ENCODE measurements around the gene SUSD1. TPM values are rescaled to one million over a fixed set of nuclear protein-coding genes. Genes with fewer than 3 reads are reported as not detected.

The SUSD1 gene
- total RNA-seq, 1 experiment from 2014 or later: 15.3 TPM

- Histone ChIP-seq H3K9me3 (ENCODE audit: control insufficient read depth, insufficient read depth, low read depth, low read length) (no peaks in the 10 kb centered on the region), H3K36me3 (ENCODE audit: control insufficient read depth, insufficient read depth, low read length) (no peaks in the 10 kb centered on the region), H3K27ac (ENCODE audit: low read length) (peak overlapping the region; percentile 99; the same call in 1 of the 2 replicates), H3K27me3 (ENCODE audit: control insufficient read depth, insufficient read depth, low read length) (no peaks in the 10 kb centered on the region), H3K4me1 (ENCODE audit: control insufficient read depth, insufficient read depth, low read length) (peaks cover 28% of the 10 kb centered on the region), H3K4me3 (ENCODE audit: low read depth in 2 of 2, low read length in 2 of 2) (no peak overlapping the region)
- ATAC-seq (no peak), DNase-seq (ENCODE audit: low read depth, low spot score) (no peak)
- no peak for TF ChIP-seq TCF7L2 (IDR thresholded peaks at IDR 0.05; ENCODE audit: low read depth, low read length)
- TF ChIP-seq POLR2AphosphoS5 (IDR thresholded peaks at IDR 0.05; ENCODE audit: low read depth, low read length): no peak
- CTCF ChIA-PET: no interaction called here
- intact Hi-C loops (cut with micrococcal nuclease; ENCODE audit: unreplicated experiment): no loop called here
- in situ Hi-C loops (cut with HindIII; ENCODE audit: low pct_unique_long_range_greater_than_20kb, low sequenced_read_pairs): no loop called here
- POLR2A ChIA-PET: no interaction called here
- BruUV-seq (replicated peaks): no TSS peak
Observed at GRCh38 chr9:112015736-112016135, 159.4 kb downstream of the SUSD1 start.

GRCh38 chr9:112015149-112015548, 159.9 kb downstream of the SUSD1 start:
- peaks cover 26% of the 10 kb centered on the region for H3K4me1 ChIP-seq (ENCODE audit: control insufficient read depth, insufficient read depth, low read length)
- BruUV-seq (replicated peaks): no TSS peak
- intact Hi-C loops (cut with micrococcal nuclease; ENCODE audit: unreplicated experiment) (no loop called here), in situ Hi-C loops (cut with HindIII; ENCODE audit: low pct_unique_long_range_greater_than_20kb, low sequenced_read_pairs) (no loop called here)
- no peaks in the 10 kb centered on the region; the same call in 1 of the 2 replicates for H3K9me3 ChIP-seq (ENCODE audit: control insufficient read depth, insufficient read depth, low read depth, low read length)
- no peak for ATAC-seq
- no peak for DNase-seq (ENCODE audit: low read depth, low spot score)
- no peaks in the 10 kb centered on the region for H3K27me3 ChIP-seq (ENCODE audit: control insufficient read depth, insufficient read depth, low read length)
- no peak overlapping the region for H3K4me3 ChIP-seq (ENCODE audit: low read depth in 2 of 2, low read length in 2 of 2)
- TF ChIP-seq POLR2AphosphoS5 (IDR thresholded peaks at IDR 0.05; ENCODE audit: low read depth, low read length) (no peak), REST (IDR thresholded peaks at IDR 0.05; ENCODE audit: insufficient read depth in 1 of 2, low read depth in 2 of 2, low read length in 1 of 2) (no peak), CTCF (IDR thresholded peaks at IDR 0.05) (no peak), SIN3A (IDR thresholded peaks at IDR 0.05; ENCODE audit: borderline replicate concordance, insufficient read depth, low read depth, low read length) (no peak), TCF7L2 (IDR thresholded peaks at IDR 0.05; ENCODE audit: low read depth, low read length) (no peak)
- ChIA-PET POLR2A (no interaction called here), CTCF (no interaction called here)
- H3K27ac ChIP-seq (ENCODE audit: low read length): peak overlapping the region; percentile 99; the same call in 1 of the 2 replicates
- no peaks in the 10 kb centered on the region for H3K36me3 ChIP-seq (ENCODE audit: control insufficient read depth, insufficient read depth, low read length)

- Histone ChIP-seq H3K9me3 (ENCODE audit: control insufficient read depth, insufficient read depth, low read depth, low read length) (no peaks in the 10 kb centered on the region; the same call in 1 of the 2 replicates), H3K4me3 (ENCODE audit: low read depth in 2 of 2, low read length in 2 of 2) (no peak overlapping the region), H3K36me3 (ENCODE audit: control insufficient read depth, insufficient read depth, low read length) (no peaks in the 10 kb centered on the region), H3K4me1 (ENCODE audit: control insufficient read depth, insufficient read depth, low read length) (peaks cover 26% of the 10 kb centered on the region), H3K27me3 (ENCODE audit: control insufficient read depth, insufficient read depth, low read length) (no peaks in the 10 kb centered on the region), H3K27ac (ENCODE audit: low read length) (peak overlapping the region; percentile 99)
- DNase-seq (ENCODE audit: low read depth, low spot score) (no peak), ATAC-seq (no peak)
- in situ Hi-C loops (cut with HindIII; ENCODE audit: low pct_unique_long_range_greater_than_20kb, low sequenced_read_pairs): no loop called here
- ChIA-PET POLR2A (no interaction called here), CTCF (interaction anchor here (0.7 kb wide), 1 partner anchor 24 kb away, joined by 5 read pairs; no protein-coding TSS in a partner anchor)
- TF ChIP-seq TCF7L2 (IDR thresholded peaks at IDR 0.05; ENCODE audit: low read depth, low read length) (no peak), REST (IDR thresholded peaks at IDR 0.05; ENCODE audit: insufficient read depth in 1 of 2, low read depth in 2 of 2, low read length in 1 of 2) (no peak), CTCF (IDR thresholded peaks at IDR 0.05) (no peak), SIN3A (IDR thresholded peaks at IDR 0.05; ENCODE audit: borderline replicate concordance, insufficient read depth, low read depth, low read length) (no peak), POLR2AphosphoS5 (IDR thresholded peaks at IDR 0.05; ENCODE audit: low read depth, low read length) (no peak)
- intact Hi-C loops (cut with micrococcal nuclease; ENCODE audit: unreplicated experiment): no loop called here
- no TSS peak for BruUV-seq (replicated peaks)
Observed at GRCh38 chr9:112013266-112013665, 161.8 kb downstream of the SUSD1 start.
